Trophoblast cell (in vitro differentiated cells and primary cell): ENCODE data around the gene DROSHA.

Source experiments
- DNase-seq, 2 donors: peaks; one replicate each; pipeline ENCODE4 v3.0.0-alpha.2; 2016
- H2AFZ ChIP-seq: 2 replicates; pipeline ENCODE4 v1.6.1; 2013; ENCODE audit warnings: low read length, moderate library complexity, mild to moderate bottlenecking; ENCODE audit not compliant: insufficient read depth, poor library complexity
- H2AK5ac ChIP-seq: 2 replicates; pipeline ENCODE4 v1.6.1; 2013; ENCODE audit warnings: mild to moderate bottlenecking, low read length
- H2BK120ac ChIP-seq: 2 replicates; pipeline ENCODE4 v1.6.1; 2013; ENCODE audit warnings: low read length, mild to moderate bottlenecking, moderate library complexity; ENCODE audit not compliant: insufficient read depth, poor library complexity
- H2BK12ac ChIP-seq: 2 replicates; pipeline ENCODE4 v1.6.1; 2013; ENCODE audit warnings: mild to moderate bottlenecking, low read length, moderate library complexity
- H2BK5ac ChIP-seq: 2 replicates; pipeline ENCODE4 v1.6.1; 2013; ENCODE audit warnings: low read length, low read depth, moderate library complexity, mild to moderate bottlenecking; ENCODE audit not compliant: poor library complexity
- H3K14ac ChIP-seq: 2 replicates; pipeline ENCODE4 v1.6.1; 2013; ENCODE audit warnings: mild to moderate bottlenecking, low read length
- H3K18ac ChIP-seq: 2 replicates; pipeline ENCODE4 v1.6.1; 2013; ENCODE audit warnings: mild to moderate bottlenecking, low read length
- H3K23ac ChIP-seq: 2 replicates; pipeline ENCODE4 v1.6.1; 2013; ENCODE audit warnings: low read length
- H3K27ac ChIP-seq: 2 replicates; pipeline ENCODE4 v1.5.1; 2013; ENCODE audit warnings: low read depth, mild to moderate bottlenecking, inconsistent platforms, low read length, moderate library complexity
- H3K27me3 ChIP-seq: 2 replicates; pipeline ENCODE4 v1.6.1; 2013; ENCODE audit warnings: inconsistent platforms, mild to moderate bottlenecking, low read length, moderate library complexity; ENCODE audit not compliant: insufficient read depth
- H3K36me3 ChIP-seq, 2 experiments: 1 replicate in 1 of 2; 2 replicates in 1 of 2; pipeline ENCODE4 v1.6.1; 2013; ENCODE audit warnings: low read length in 2 of 2, mild to moderate bottlenecking in 2 of 2, moderate library complexity in 1 of 2; ENCODE audit not compliant: insufficient read depth in 2 of 2, control insufficient read depth in 1 of 2
- H3K4ac ChIP-seq: 2 replicates; pipeline ENCODE4 v1.6.1; 2013; ENCODE audit warnings: low read depth, mild to moderate bottlenecking, low read length, moderate library complexity
- H3K4me1 ChIP-seq, 2 experiments: 1 replicate in 1 of 2; 2 replicates in 1 of 2; pipeline ENCODE4 v1.6.1; 2013; ENCODE audit warnings: low read length in 2 of 2, mild to moderate bottlenecking in 2 of 2, moderate library complexity in 1 of 2; ENCODE audit not compliant: insufficient read depth in 2 of 2, control insufficient read depth in 1 of 2
- H3K4me2 ChIP-seq: 2 replicates; pipeline ENCODE4 v1.6.1; 2013; ENCODE audit warnings: inconsistent platforms, mild to moderate bottlenecking, low read length, moderate library complexity
- H3K4me3 ChIP-seq: 2 replicates; pipeline ENCODE4 v1.5.1; 2013; ENCODE audit warnings: mild to moderate bottlenecking, low read depth, low read length, inconsistent platforms
- H3K79me1 ChIP-seq: one replicate; pipeline ENCODE4 v1.6.1; 2013; ENCODE audit warnings: low read length
- H3K79me2 ChIP-seq: 2 replicates; pipeline ENCODE4 v1.6.1; 2013; ENCODE audit warnings: low read length, mild to moderate bottlenecking; ENCODE audit not compliant: control insufficient read depth, insufficient read depth, poor library complexity
- H3K9ac ChIP-seq: 2 replicates; pipeline ENCODE4 v1.6.1; 2013; ENCODE audit warnings: mild to moderate bottlenecking, low read length
- H3K9me3 ChIP-seq: 2 replicates; pipeline ENCODE4 v1.6.1; 2013; ENCODE audit warnings: low read depth, mild to moderate bottlenecking, control low read depth, inconsistent platforms, low read length; ENCODE audit not compliant: insufficient read depth
- H4K12ac ChIP-seq: 2 replicates; pipeline ENCODE4 v1.6.1; 2013; ENCODE audit warnings: low read depth, mild to moderate bottlenecking, low read length, moderate library complexity
- H4K8ac ChIP-seq: 2 replicates; pipeline ENCODE4 v1.6.1; 2013; ENCODE audit warnings: low read depth, mild to moderate bottlenecking, low read length, moderate library complexity
- H4K91ac ChIP-seq: one replicate; pipeline ENCODE4 v1.6.1; 2013; ENCODE audit warnings: low read depth, mild to moderate bottlenecking, low read length, moderate library complexity
- WGBS: extraction: QIAGEN DNeasy Blood & Tissue Kit; methylation state at CpG from one replicate; pipeline ENCODE4 v1.1.7; 2013; ENCODE audit warnings: missing lambda C conversion rate; ENCODE audit not compliant: insufficient read length, insufficient coverage; ENCODE audit errors: extremely low coverage; 5-methylcytosine and 5-hydroxymethylcytosine counted together

DROSHA gene

DNA sequence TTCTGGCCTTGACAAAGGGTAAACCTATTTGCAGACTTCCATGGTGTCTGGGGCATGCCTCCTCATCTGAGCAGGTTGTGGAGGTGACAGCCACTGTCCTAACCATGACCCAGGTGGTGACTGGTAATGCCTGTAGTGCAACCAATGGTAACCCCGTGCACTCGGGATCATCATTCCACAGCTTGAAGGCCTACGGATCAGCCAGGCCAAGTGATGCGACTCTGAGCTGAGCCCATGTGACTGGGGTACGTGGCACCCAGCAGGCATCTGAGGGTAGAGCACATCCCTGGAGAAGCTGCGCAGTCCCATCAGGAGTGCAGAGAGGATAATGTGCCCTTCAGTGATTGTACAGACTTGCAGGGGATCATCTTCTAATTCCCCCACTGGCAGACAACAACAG, 35.0 kb downstream of the DROSHA start:
- Histone ChIP-seq H2AFZ (no peak overlapping the region), H3K9me3 (no peaks in the 10 kb centered on the region), H3K79me1 (no peaks in the 10 kb centered on the region), H3K4me3 (no peak overlapping the region), H3K27me3 (no peaks in the 10 kb centered on the region), H3K4me1 (no peaks in the 10 kb centered on the region), H3K79me2 (no peaks in the 10 kb centered on the region), H3K9ac (no peak overlapping the region), H3K23ac (no peak overlapping the region), H3K4ac (no peak overlapping the region), H3K27ac (no peak overlapping the region), H3K36me3 (peaks cover 29 to 68% of the 10 kb centered on the region in 2 experiments), H2BK12ac (no peak overlapping the region), H4K8ac (no peak overlapping the region), H4K12ac (no peak overlapping the region), H3K14ac (no peak overlapping the region), H4K91ac (no peak overlapping the region), H3K4me2 (no peak overlapping the region), H2BK5ac (no peak overlapping the region), H2BK120ac (no peak overlapping the region), H2AK5ac (no peak overlapping the region), H3K18ac (no peak overlapping the region)
- no peak for DNase-seq
- WGBS = no CpG with 5 or more reads among the region's 6 CpGs

DNA sequence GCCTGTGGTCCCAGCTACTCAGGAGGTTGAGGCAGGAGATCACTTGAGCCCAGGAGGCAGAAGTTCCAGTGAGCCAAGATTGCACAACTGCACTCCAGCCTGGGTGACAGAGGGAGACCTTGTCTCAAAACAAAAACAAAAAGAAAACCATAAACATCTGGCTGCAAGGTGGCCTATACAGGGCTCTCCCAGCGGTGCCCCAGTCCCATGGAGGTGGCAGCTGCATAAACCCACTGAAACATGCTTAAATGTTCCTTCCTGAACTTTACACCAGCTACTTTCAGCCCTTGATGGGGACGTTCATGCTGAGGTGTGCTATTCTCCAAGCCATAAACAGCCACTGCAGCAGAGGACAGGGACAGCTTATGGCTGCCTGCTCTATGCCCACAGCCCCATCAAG, 35.6 kb downstream of the DROSHA start:
- Histone ChIP-seq H2BK5ac (no peak overlapping the region), H3K4me3 (no peak overlapping the region), H4K91ac (no peak overlapping the region), H2BK120ac (no peak overlapping the region), H3K18ac (no peak overlapping the region), H3K27ac (no peak overlapping the region), H2AFZ (no peak overlapping the region), H3K4ac (no peak overlapping the region), H3K36me3 (peaks cover 31 to 62% of the 10 kb centered on the region in 2 experiments), H3K79me2 (no peaks in the 10 kb centered on the region), H3K4me1 (no peaks in the 10 kb centered on the region), H3K79me1 (no peaks in the 10 kb centered on the region), H2AK5ac (no peak overlapping the region), H3K9ac (no peak overlapping the region), H3K27me3 (no peaks in the 10 kb centered on the region), H3K4me2 (no peak overlapping the region), H4K12ac (no peak overlapping the region), H4K8ac (no peak overlapping the region), H3K23ac (no peak overlapping the region), H3K14ac (no peak overlapping the region), H2BK12ac (no peak overlapping the region), H3K9me3 (no peaks in the 10 kb centered on the region)
- WGBS = no CpG with 5 or more reads among the region's 2 CpGs
- no peak for DNase-seq

DNA sequence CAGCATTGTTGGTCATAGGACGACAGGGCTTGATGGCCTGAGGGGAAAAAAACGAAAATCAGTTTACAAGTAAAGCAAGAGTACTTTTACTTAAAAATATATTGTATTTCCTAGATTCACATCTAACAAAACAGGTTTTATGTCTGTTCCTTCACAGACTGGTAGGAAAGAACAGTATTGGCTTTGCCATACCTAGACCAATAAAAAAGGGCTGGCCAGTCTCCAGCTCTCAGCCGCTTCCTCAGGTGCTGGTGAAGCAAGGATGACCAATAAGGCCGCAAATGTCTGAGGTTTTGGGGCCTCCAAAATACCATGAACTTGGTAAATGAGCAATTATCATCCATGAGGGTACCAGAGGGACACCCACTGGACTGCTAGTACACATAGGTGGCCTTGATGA, 36.6 kb downstream of the DROSHA start:
- no peak overlapping the region for H2BK120ac ChIP-seq
- no CpG with 5 or more reads among the region's 4 CpGs for WGBS
- no peak overlapping the region for H2AFZ ChIP-seq
- peaks cover 31 to 53% of the 10 kb centered on the region in 2 experiments for H3K36me3 ChIP-seq
- no peak overlapping the region for H2AK5ac ChIP-seq
- H3K23ac ChIP-seq = no peak overlapping the region
- H3K27ac ChIP-seq = no peak overlapping the region
- no peak overlapping the region for H4K8ac ChIP-seq
- H3K4me1 ChIP-seq = no peaks in the 10 kb centered on the region
- H4K12ac ChIP-seq = no peak overlapping the region
- no peaks in the 10 kb centered on the region for H3K9me3 ChIP-seq
- no peak overlapping the region for H3K4ac ChIP-seq
- H4K91ac ChIP-seq = no peak overlapping the region
- no peak overlapping the region for H3K14ac ChIP-seq
- H3K79me2 ChIP-seq = no peaks in the 10 kb centered on the region
- no peaks in the 10 kb centered on the region for H3K79me1 ChIP-seq
- DNase-seq = no peak
- H3K9ac ChIP-seq = no peak overlapping the region
- H2BK5ac ChIP-seq = no peak overlapping the region
- no peaks in the 10 kb centered on the region for H3K27me3 ChIP-seq
- H3K4me3 ChIP-seq = no peak overlapping the region
- no peak overlapping the region for H3K4me2 ChIP-seq
- H2BK12ac ChIP-seq = no peak overlapping the region
- H3K18ac ChIP-seq = no peak overlapping the region

DNA sequence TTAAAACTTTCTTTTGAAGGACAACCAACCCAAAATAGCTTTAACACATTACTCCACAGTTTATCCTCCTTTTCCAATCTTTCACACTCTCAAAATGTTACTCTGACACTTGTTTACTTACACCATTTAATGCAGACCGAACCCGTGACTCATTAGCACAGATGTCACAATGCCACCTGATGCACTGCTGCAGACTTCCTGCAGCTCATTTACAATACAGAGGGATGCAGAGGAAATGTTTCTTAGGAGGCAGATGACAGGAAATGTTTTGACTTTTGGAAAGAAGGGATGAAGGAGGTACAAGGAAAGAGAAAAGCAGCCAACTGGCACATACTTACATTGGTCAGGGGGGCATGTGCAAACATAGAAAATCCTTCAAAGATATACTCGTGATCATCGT, 39.0 kb downstream of the DROSHA start:
- no peaks in the 10 kb centered on the region for H3K4me1 ChIP-seq
- no peak overlapping the region for H3K27ac ChIP-seq
- H3K23ac ChIP-seq = no peak overlapping the region
- H3K4me2 ChIP-seq = no peak overlapping the region
- H2AK5ac ChIP-seq = no peak overlapping the region
- H3K14ac ChIP-seq = no peak overlapping the region
- no peak for DNase-seq
- H2BK120ac ChIP-seq = no peak overlapping the region
- H3K36me3 ChIP-seq = peaks cover 25 to 39% of the 10 kb centered on the region in 2 experiments
- no peak overlapping the region for H3K18ac ChIP-seq
- H3K27me3 ChIP-seq = no peaks in the 10 kb centered on the region
- no peaks in the 10 kb centered on the region for H3K79me2 ChIP-seq
- no peak overlapping the region for H3K4me3 ChIP-seq
- H4K8ac ChIP-seq = no peak overlapping the region
- H4K12ac ChIP-seq = no peak overlapping the region
- no peaks in the 10 kb centered on the region for H3K9me3 ChIP-seq
- WGBS = no CpG with 5 or more reads among the region's 4 CpGs
- H3K9ac ChIP-seq = no peak overlapping the region
- H3K4ac ChIP-seq = no peak overlapping the region
- no peak overlapping the region for H2BK5ac ChIP-seq
- no peak overlapping the region for H4K91ac ChIP-seq
- no peak overlapping the region for H2AFZ ChIP-seq
- H2BK12ac ChIP-seq = no peak overlapping the region
- H3K79me1 ChIP-seq = no peaks in the 10 kb centered on the region
